Glutamatergic neuron (in vitro differentiated cells): ENCODE data around the gene HBG1. TPM values are rescaled to one million over a fixed set of nuclear protein-coding genes. Genes with fewer than 3 reads are reported as not detected.
A peak's percentile ranks its signal among the peaks of the same experiment; 100 is the strongest.

Experiments
- DNase-seq: peaks from one replicate; pipeline ENCODE4 v3.0.0; 2022
- H3K27ac Mint-ChIP-seq: one replicate; pipeline ENCODE4 v1.8.0; 2020; ENCODE audit warnings: mild to moderate bottlenecking, mixed read lengths, inconsistent platforms; ENCODE audit not compliant: unreplicated experiment
- H3K27me3 Mint-ChIP-seq: one replicate; pipeline ENCODE4 v1.8.0; 2020; ENCODE audit warnings: mild to moderate bottlenecking, moderate library complexity, mixed read lengths, inconsistent platforms; ENCODE audit not compliant: unreplicated experiment
- H3K36me3 Mint-ChIP-seq: one replicate; pipeline ENCODE4 v1.8.0; 2020; ENCODE audit warnings: mild to moderate bottlenecking, mixed read lengths, inconsistent platforms; ENCODE audit not compliant: unreplicated experiment
- H3K4me1 Mint-ChIP-seq: one replicate; pipeline ENCODE4 v1.8.0; 2020; ENCODE audit warnings: mild to moderate bottlenecking, low read depth, mixed read lengths, inconsistent platforms; ENCODE audit not compliant: unreplicated experiment
- H3K4me3 Mint-ChIP-seq: one replicate; pipeline ENCODE4 v1.8.0; 2020; ENCODE audit warnings: mild to moderate bottlenecking, mixed read lengths, inconsistent platforms; ENCODE audit not compliant: unreplicated experiment
- H3K9me3 Mint-ChIP-seq: one replicate; pipeline ENCODE4 v1.8.0; 2020; ENCODE audit warnings: mild to moderate bottlenecking, moderate library complexity, mixed read lengths, inconsistent platforms; ENCODE audit not compliant: unreplicated experiment
- total RNA-seq: library from RNA; stranded (reverse); fragmentation: NEBNext Ultra II Directional; extraction: Animal tissue kit (Norgen Biotek cat#: 25700); gene quantifications from one replicate; pipeline ENCODE4 v1.2.1, GENCODE V29; 2021; ENCODE audit not compliant: unreplicated experiment
- TF ChIP-seq, protein P1 (sequence below): fragments of 200-600 bp; sonication (generic); IDR thresholded peaks from one replicate; pipeline ENCODE4 v1.5.0; 2021; ENCODE audit not compliant: partially characterized antibody, unreplicated experiment

Gene HBG1
- total RNA-seq, 1 donor from 2014 or later: not detected

- Mint-ChIP-seq H3K27me3 (peaks cover 3% of the 10 kb centered on the region), H3K4me3 (no peak overlapping the region), H3K36me3 (no peaks in the 10 kb centered on the region), H3K4me1 (no peaks in the 10 kb centered on the region), H3K9me3 (peaks cover 5% of the 10 kb centered on the region), H3K27ac (no peak overlapping the region)
- TF ChIP-seq, protein P1, sequence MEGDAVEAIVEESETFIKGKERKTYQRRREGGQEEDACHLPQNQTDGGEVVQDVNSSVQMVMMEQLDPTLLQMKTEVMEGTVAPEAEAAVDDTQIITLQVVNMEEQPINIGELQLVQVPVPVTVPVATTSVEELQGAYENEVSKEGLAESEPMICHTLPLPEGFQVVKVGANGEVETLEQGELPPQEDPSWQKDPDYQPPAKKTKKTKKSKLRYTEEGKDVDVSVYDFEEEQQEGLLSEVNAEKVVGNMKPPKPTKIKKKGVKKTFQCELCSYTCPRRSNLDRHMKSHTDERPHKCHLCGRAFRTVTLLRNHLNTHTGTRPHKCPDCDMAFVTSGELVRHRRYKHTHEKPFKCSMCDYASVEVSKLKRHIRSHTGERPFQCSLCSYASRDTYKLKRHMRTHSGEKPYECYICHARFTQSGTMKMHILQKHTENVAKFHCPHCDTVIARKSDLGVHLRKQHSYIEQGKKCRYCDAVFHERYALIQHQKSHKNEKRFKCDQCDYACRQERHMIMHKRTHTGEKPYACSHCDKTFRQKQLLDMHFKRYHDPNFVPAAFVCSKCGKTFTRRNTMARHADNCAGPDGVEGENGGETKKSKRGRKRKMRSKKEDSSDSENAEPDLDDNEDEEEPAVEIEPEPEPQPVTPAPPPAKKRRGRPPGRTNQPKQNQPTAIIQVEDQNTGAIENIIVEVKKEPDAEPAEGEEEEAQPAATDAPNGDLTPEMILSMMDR: no peak
- no peak for DNase-seq
These were observed 26.0 kb downstream of the HBG1 start for GRCh38 chr11:5223686-5224085.

- Mint-ChIP-seq H3K4me1 (no peaks in the 10 kb centered on the region), H3K9me3 (peaks cover 5% of the 10 kb centered on the region), H3K27me3 (peaks cover 4% of the 10 kb centered on the region), H3K36me3 (no peaks in the 10 kb centered on the region), H3K27ac (no peak overlapping the region), H3K4me3 (no peak overlapping the region)
- DNase-seq: no peak
- TF ChIP-seq, protein P1: no peak
These were observed 26.5 kb downstream of the HBG1 start for GRCh38 chr11:5223146-5223545.

GRCh38 chr11:5210376-5210885, 39.2 kb downstream of the HBG1 start:
- H3K4me1 Mint-ChIP-seq: no peaks in the 10 kb centered on the region
- no peak overlapping the region for H3K27ac Mint-ChIP-seq
- no peaks in the 10 kb centered on the region for H3K27me3 Mint-ChIP-seq
- H3K4me3 Mint-ChIP-seq: no peak overlapping the region
- no peaks in the 10 kb centered on the region for H3K36me3 Mint-ChIP-seq
- DNase-seq: no peak
- TF ChIP-seq, protein P1: no peak
- peaks cover 6% of the 10 kb centered on the region for H3K9me3 Mint-ChIP-seq

DNA sequence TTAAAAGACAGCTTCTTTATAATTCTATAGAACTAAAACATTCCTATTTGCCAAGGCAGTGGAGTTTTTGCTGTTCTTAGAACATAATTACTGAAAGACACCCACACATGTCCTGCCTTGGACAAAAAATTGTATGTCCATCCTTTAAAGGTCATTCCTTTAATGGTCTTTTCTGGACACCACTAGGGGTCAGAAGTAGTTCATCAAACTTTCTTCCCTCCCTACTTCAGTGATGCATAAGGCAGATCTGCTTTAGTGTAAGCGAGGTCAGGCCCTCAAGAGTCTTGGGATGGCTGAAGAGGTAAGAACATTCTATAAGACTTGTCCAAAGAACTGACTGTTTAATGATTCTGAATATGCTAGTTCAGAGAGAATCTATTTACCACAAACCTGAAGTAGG, 44.9 kb downstream of the HBG1 start:
- no peak for DNase-seq
- H3K4me3 Mint-ChIP-seq: no peak overlapping the region
- no peaks in the 10 kb centered on the region for H3K9me3 Mint-ChIP-seq
- H3K4me1 Mint-ChIP-seq: no peaks in the 10 kb centered on the region
- TF ChIP-seq, protein P1: peak; percentile 56
- no peaks in the 10 kb centered on the region for H3K36me3 Mint-ChIP-seq
- H3K27ac Mint-ChIP-seq: no peak overlapping the region
- H3K27me3 Mint-ChIP-seq: no peaks in the 10 kb centered on the region

DNA sequence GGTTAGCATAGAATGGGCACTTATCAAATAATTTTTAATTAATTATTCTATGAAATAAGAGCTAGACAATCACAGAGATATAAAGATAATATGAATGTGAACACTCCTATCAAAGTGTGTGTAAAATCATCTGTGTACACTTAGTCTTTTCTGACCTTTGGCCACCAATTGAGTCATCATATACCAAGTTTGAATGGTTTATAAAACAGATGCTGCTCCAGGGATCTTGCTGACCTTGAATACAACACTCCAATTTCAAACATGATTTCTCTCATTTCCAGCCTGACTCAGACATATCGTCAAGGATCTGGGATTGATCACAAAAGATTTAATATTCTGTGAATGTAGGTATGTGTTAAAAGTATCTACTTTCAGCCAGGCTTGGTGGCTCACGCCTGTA, 46.3 kb downstream of the HBG1 start:
- DNase-seq: no peak
- no peaks in the 10 kb centered on the region for H3K9me3 Mint-ChIP-seq
- TF ChIP-seq, protein P1: no peak
- no peaks in the 10 kb centered on the region for H3K27me3 Mint-ChIP-seq
- H3K4me3 Mint-ChIP-seq: no peak overlapping the region
- H3K27ac Mint-ChIP-seq: no peak overlapping the region
- H3K4me1 Mint-ChIP-seq: no peaks in the 10 kb centered on the region
- no peaks in the 10 kb centered on the region for H3K36me3 Mint-ChIP-seq
